Spleen (tissue), 7 donors: ENCODE data around the gene NTN4.

Experiments used
- POLR2A ChIP-seq, 3 donors: fragments of 450-650 bp; IDR thresholded peaks; one replicate each; pipeline ENCODE4 v1.5.1; 2017; ENCODE audit warnings: antibody characterized with exemption in 3 of 3, mild to moderate bottlenecking in 1 of 3
- POLR2AphosphoS5 ChIP-seq, 3 donors: sonication (generic); formaldehyde crosslinking; IDR thresholded peaks; one replicate each; pipeline ENCODE4 v1.5.1; 2017; ENCODE audit warnings: antibody characterized with exemption in 3 of 3
- TF ChIP-seq, protein P1 (sequence below), 11 experiments: fragments of 200-600 bp in 7 of 11; fragments of 450-650 bp in 4 of 11; sonication (generic) in 4 of 11; IDR thresholded peaks in 8 of 11; conservative IDR thresholded peaks in 3 of 11; 1 replicate in 7 of 11; 2 replicates in 4 of 11; pipeline versions ENCODE4 v1.4.0 to v1.8.0; 2016 to 2021; ENCODE audit warnings: antibody characterized with exemption in 11 of 11, inconsistent platforms in 4 of 11, mild to moderate bottlenecking in 1 of 11
- donor health status: DM: no; HTN: no; CAD: no; lungs with moderate emphysema.
- donor health status: DM: no; HTN: no; CAD: no.
- donor health status: DM: no; HTN: no; CAD: no.

GRCh38 chr12:95646781-95647190, 143.8 kb downstream of the NTN4 start:
- TF ChIP-seq, protein P1, sequence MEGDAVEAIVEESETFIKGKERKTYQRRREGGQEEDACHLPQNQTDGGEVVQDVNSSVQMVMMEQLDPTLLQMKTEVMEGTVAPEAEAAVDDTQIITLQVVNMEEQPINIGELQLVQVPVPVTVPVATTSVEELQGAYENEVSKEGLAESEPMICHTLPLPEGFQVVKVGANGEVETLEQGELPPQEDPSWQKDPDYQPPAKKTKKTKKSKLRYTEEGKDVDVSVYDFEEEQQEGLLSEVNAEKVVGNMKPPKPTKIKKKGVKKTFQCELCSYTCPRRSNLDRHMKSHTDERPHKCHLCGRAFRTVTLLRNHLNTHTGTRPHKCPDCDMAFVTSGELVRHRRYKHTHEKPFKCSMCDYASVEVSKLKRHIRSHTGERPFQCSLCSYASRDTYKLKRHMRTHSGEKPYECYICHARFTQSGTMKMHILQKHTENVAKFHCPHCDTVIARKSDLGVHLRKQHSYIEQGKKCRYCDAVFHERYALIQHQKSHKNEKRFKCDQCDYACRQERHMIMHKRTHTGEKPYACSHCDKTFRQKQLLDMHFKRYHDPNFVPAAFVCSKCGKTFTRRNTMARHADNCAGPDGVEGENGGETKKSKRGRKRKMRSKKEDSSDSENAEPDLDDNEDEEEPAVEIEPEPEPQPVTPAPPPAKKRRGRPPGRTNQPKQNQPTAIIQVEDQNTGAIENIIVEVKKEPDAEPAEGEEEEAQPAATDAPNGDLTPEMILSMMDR (IDR thresholded peaks at IDR 0.05 in 8 of 11, conservative IDR thresholded peaks at IDR 0.05 in 3 of 11), result no peak
- no peak for TF ChIP-seq POLR2AphosphoS5 (IDR thresholded peaks at IDR 0.05)
- no peak for TF ChIP-seq POLR2A (IDR thresholded peaks at IDR 0.05)
